Eye (tissue), 1 donor: ENCODE measurements around the gene MEGF11.

ENCODE experiments used
- DNase-seq: peaks from one replicate; pipeline ENCODE4 v3.0.0-alpha.2; 2015

The MEGF11 gene

GRCh38 chr15:65960586-65960985 lies 293.0 kb downstream of the MEGF11 start:
- DNase-seq, result no peak

GRCh38 chr15:65958835-65959234 lies 294.7 kb downstream of the MEGF11 start:
- no peak for DNase-seq

GRCh38 chr15:65957451-65957850 lies 296.1 kb downstream of the MEGF11 start:
- no peak for DNase-seq

- no peak for DNase-seq
Observed at GRCh38 chr15:65956899-65957298, 296.7 kb downstream of the MEGF11 start.

- no peak for DNase-seq
Observed at GRCh38 chr15:65956307-65956706, 297.2 kb downstream of the MEGF11 start.

GRCh38 chr15:65954289-65954741 lies 299.2 kb downstream of the MEGF11 start:
- no peak for DNase-seq

- no peak for DNase-seq
Observed at GRCh38 chr15:65953622-65954021, 299.9 kb downstream of the MEGF11 start.

- DNase-seq, result peak; percentile 87
Observed at GRCh38 chr15:65952391-65953053, 301.0 kb downstream of the MEGF11 start.

- DNase-seq, result no peak
Observed at GRCh38 chr15:65951007-65951406, 302.5 kb downstream of the MEGF11 start.

GRCh38 chr15:65949491-65949890 lies 304.1 kb downstream of the MEGF11 start:
- no peak for DNase-seq

GRCh38 chr15:65949011-65949410 lies 304.5 kb downstream of the MEGF11 start:
- no peak for DNase-seq

GRCh38 chr15:65948383-65948782 lies 305.2 kb downstream of the MEGF11 start:
- no peak for DNase-seq

GRCh38 chr15:65947041-65947440 lies 306.5 kb downstream of the MEGF11 start:
- peak; percentile 43 for DNase-seq

- DNase-seq, result no peak
Observed at GRCh38 chr15:65945616-65946015, 307.9 kb downstream of the MEGF11 start.

GRCh38 chr15:65944404-65944803 lies 309.1 kb downstream of the MEGF11 start:
- no peak for DNase-seq

GRCh38 chr15:65942436-65942835 lies 311.1 kb downstream of the MEGF11 start:
- DNase-seq, result no peak

GRCh38 chr15:65940618-65940909 lies 313.0 kb downstream of the MEGF11 start:
- no peak for DNase-seq

- no peak for DNase-seq
Observed at GRCh38 chr15:65939901-65940617, 313.5 kb downstream of the MEGF11 start.

GRCh38 chr15:65938604-65939003 lies 314.9 kb downstream of the MEGF11 start:
- no peak for DNase-seq

- no peak for DNase-seq
Observed at GRCh38 chr15:65937476-65937875, 316.1 kb downstream of the MEGF11 start.

GRCh38 chr15:65937054-65937453 lies 316.5 kb downstream of the MEGF11 start:
- no peak for DNase-seq

- no peak for DNase-seq
Observed at GRCh38 chr15:65936282-65936681, 317.3 kb downstream of the MEGF11 start.

- DNase-seq, result no peak
Observed at GRCh38 chr15:65935391-65935790, 318.2 kb downstream of the MEGF11 start.

GRCh38 chr15:65931221-65931620 lies 322.3 kb downstream of the MEGF11 start:
- no peak for DNase-seq

- no peak for DNase-seq
Observed at GRCh38 chr15:65930134-65930533, 323.4 kb downstream of the MEGF11 start.
